H9 (cell line): ENCODE measurements around the gene GRIA4. TPM values are rescaled to one million over a fixed set of nuclear protein-coding genes. Genes with fewer than 3 reads are reported as not detected.

Experiments
- DNase-seq: peaks from one replicate; pipeline ENCODE4 v3.0.0-alpha.2; 2017
- H2AFZ ChIP-seq: one replicate; pipeline ENCODE4 v1.6.1; 2013; ENCODE audit warnings: mild to moderate bottlenecking, low read length, control low read depth, moderate library complexity
- H2AK5ac ChIP-seq: 2 replicates; pipeline ENCODE4 v1.6.1; 2013; ENCODE audit warnings: low read length, control low read depth, mixed read lengths; ENCODE audit not compliant: insufficient read length
- H2BK120ac ChIP-seq: one replicate; pipeline ENCODE4 v1.6.1; 2013; ENCODE audit warnings: low read depth, mild to moderate bottlenecking, low read length, control low read depth, inconsistent platforms; ENCODE audit not compliant: poor library complexity, severe bottlenecking
- H2BK12ac ChIP-seq: 2 replicates; pipeline ENCODE4 v1.6.1; 2013; ENCODE audit warnings: low read length, control low read depth, mixed read lengths, low read depth; ENCODE audit not compliant: insufficient read length
- H2BK15ac ChIP-seq: 2 replicates; pipeline ENCODE4 v1.6.1; 2013; ENCODE audit warnings: low read depth, low read length, control low read depth
- H2BK20ac ChIP-seq: one replicate; pipeline ENCODE4 v1.6.1; 2013; ENCODE audit warnings: low read depth, mild to moderate bottlenecking, low read length, control low read depth, inconsistent platforms; ENCODE audit not compliant: poor library complexity, severe bottlenecking
- H2BK5ac ChIP-seq: 2 replicates; pipeline ENCODE4 v1.6.1; 2013; ENCODE audit warnings: low read length, control low read depth, mixed read lengths; ENCODE audit not compliant: insufficient read length
- H3K14ac ChIP-seq: 2 replicates; pipeline ENCODE4 v1.6.1; 2013; ENCODE audit warnings: low read length, control low read depth; ENCODE audit not compliant: insufficient read depth
- H3K18ac ChIP-seq: 2 replicates; pipeline ENCODE4 v1.6.1; 2013; ENCODE audit warnings: low read depth, mild to moderate bottlenecking, mixed read lengths, low read length, control low read depth; ENCODE audit not compliant: insufficient read length
- H3K23ac ChIP-seq: 2 replicates; pipeline ENCODE4 v1.6.1; 2013; ENCODE audit warnings: low read length, control low read depth, mixed read lengths, low read depth; ENCODE audit not compliant: insufficient read length
- H3K23me2 ChIP-seq: 2 replicates; pipeline ENCODE4 v1.6.1; 2013; ENCODE audit warnings: low read depth, mild to moderate bottlenecking, mixed read lengths, low read length, control low read depth; ENCODE audit not compliant: insufficient read length, poor library complexity, severe bottlenecking
- H3K27ac ChIP-seq: 2 replicates; pipeline ENCODE4 v1.5.1; 2013; ENCODE audit warnings: low read length, control low read depth, mixed read lengths, low read depth; ENCODE audit not compliant: insufficient read length
- H3K27me3 ChIP-seq: 2 replicates; pipeline ENCODE4 v1.6.1; 2013; ENCODE audit warnings: low read length, control low read depth, inconsistent platforms; ENCODE audit not compliant: insufficient read depth
- H3K4ac ChIP-seq: 2 replicates; pipeline ENCODE4 v1.6.1; 2013; ENCODE audit warnings: low read depth, mild to moderate bottlenecking, control low read depth, inconsistent platforms, low read length, moderate library complexity
- H3K4me1 ChIP-seq: 2 replicates; pipeline ENCODE4 v1.6.1; 2013; ENCODE audit warnings: low read length, control low read depth, inconsistent platforms; ENCODE audit not compliant: insufficient read depth
- H3K4me2 ChIP-seq: 2 replicates; pipeline ENCODE4 v1.6.1; 2013; ENCODE audit warnings: low read length, control low read depth, mixed read lengths; ENCODE audit not compliant: insufficient read length, insufficient read depth
- H3K56ac ChIP-seq: 2 replicates; pipeline ENCODE4 v1.6.1; 2013; ENCODE audit warnings: low read depth, mild to moderate bottlenecking, mixed read lengths, low read length, control low read depth; ENCODE audit not compliant: insufficient read length
- H3K79me1 ChIP-seq: 2 replicates; pipeline ENCODE4 v1.6.1; 2013; ENCODE audit warnings: low read depth, mild to moderate bottlenecking, moderate library complexity, low read length, control low read depth, inconsistent platforms; ENCODE audit not compliant: insufficient read depth, poor library complexity, severe bottlenecking
- H3K79me2 ChIP-seq: 2 replicates; pipeline ENCODE4 v1.6.1; 2013; ENCODE audit warnings: low read length, control low read depth, inconsistent platforms; ENCODE audit not compliant: insufficient read depth
- H3K9ac ChIP-seq: 2 replicates; pipeline ENCODE4 v1.6.1; 2013; ENCODE audit warnings: low read length, control low read depth, mixed read lengths; ENCODE audit not compliant: insufficient read length; ENCODE audit errors: extremely low read depth
- H3K9me3 ChIP-seq: one replicate; pipeline ENCODE4 v1.6.1; 2013; ENCODE audit warnings: low read depth, low read length, inconsistent platforms; ENCODE audit not compliant: control insufficient read depth
- H3T11ph ChIP-seq: one replicate; pipeline ENCODE4 v1.6.1; 2013; ENCODE audit warnings: mild to moderate bottlenecking, low read length, control low read depth, inconsistent platforms
- H4K20me1 ChIP-seq: one replicate; pipeline ENCODE4 v1.6.1; 2013; ENCODE audit not compliant: control insufficient read depth, insufficient read length, insufficient read depth
- H4K5ac ChIP-seq: 2 replicates; pipeline ENCODE4 v1.6.1; 2013; ENCODE audit warnings: low read depth, mild to moderate bottlenecking, mixed read lengths, low read length, control low read depth; ENCODE audit not compliant: insufficient read length
- H4K8ac ChIP-seq: replicated peaks from 2 replicates; pipeline ENCODE4 v1.6.1; 2013; ENCODE audit warnings: low read length, control low read depth, mixed read lengths, low read depth; ENCODE audit not compliant: insufficient read length
- H4K91ac ChIP-seq: 2 replicates; pipeline ENCODE4 v1.6.1; 2013; ENCODE audit warnings: low read depth, mild to moderate bottlenecking, moderate library complexity, mixed read lengths, low read length, control low read depth; ENCODE audit not compliant: insufficient read length
- H3K27ac Mint-ChIP-seq, 3 experiments: 2 replicates in 2 of 3; 3 replicates in 1 of 3; pipeline ENCODE4 v1.8.0; 2020 to 2021; ENCODE audit warnings: mixed read lengths in 3 of 3, mild to moderate bottlenecking in 1 of 3, moderate library complexity in 1 of 3
- H3K27me3 Mint-ChIP-seq: 2 replicates; pipeline ENCODE4 v1.8.0; 2021; ENCODE audit warnings: low read depth, mild to moderate bottlenecking, moderate library complexity, mixed read lengths
- H3K36me3 Mint-ChIP-seq, 3 experiments: 2 replicates in 2 of 3; 3 replicates in 1 of 3; pipeline ENCODE4 v1.8.0; 2020 to 2021; ENCODE audit warnings: low read depth in 3 of 3, mixed read lengths in 3 of 3; ENCODE audit not compliant: insufficient read depth in 1 of 3
- H3K4me1 Mint-ChIP-seq, 2 experiments: 2 replicates each; pipeline ENCODE4 v1.8.0; 2020; ENCODE audit warnings: mixed read lengths in 2 of 2
- H3K4me3 Mint-ChIP-seq, 2 experiments: 2 replicates in 1 of 2; 3 replicates in 1 of 2; pipeline ENCODE4 v1.8.0; 2020 to 2021; ENCODE audit warnings: mild to moderate bottlenecking in 2 of 2, mixed read lengths in 2 of 2, moderate library complexity in 1 of 2
- H3K9me3 Mint-ChIP-seq, 2 experiments: 2 replicates in 1 of 2; 3 replicates in 1 of 2; pipeline ENCODE4 v1.8.0; 2020; ENCODE audit warnings: mild to moderate bottlenecking in 2 of 2, mixed read lengths in 2 of 2, moderate library complexity in 1 of 2
- CTCF ChIP-seq: fragments of 200-600 bp; sonication (generic); conservative IDR thresholded peaks from 3 replicates; pipeline ENCODE4 v1.8.0; 2021; ENCODE audit warnings: antibody characterized with exemption, mild to moderate bottlenecking
- WGBS: extraction: QIAGEN DNeasy Blood & Tissue Kit; methylation state at CpG from one replicate; pipeline ENCODE4 v1.1.7; 2013; ENCODE audit warnings: missing lambda C conversion rate, low lambda C conversion rate, mixed read lengths; ENCODE audit not compliant: insufficient read length; ENCODE audit errors: extremely low coverage; 5-methylcytosine and 5-hydroxymethylcytosine counted together
- total RNA-seq: library from RNA; stranded (reverse); gene quantifications from 2 replicates; pipeline ENCODE4 v1.2.1, GENCODE V29; 2021

The GRIA4 gene
- total RNA-seq, 1 experiment from 2014 or later, result 0.83 TPM

- no peak overlapping the region for H3K27ac Mint-ChIP-seq
- no peak overlapping the region for H4K5ac ChIP-seq
- no peak overlapping the region for H3K18ac ChIP-seq
- H3K23me2 ChIP-seq, result no peaks in the 10 kb centered on the region
- no peak overlapping the region for H3K27ac ChIP-seq
- DNase-seq, result no peak
- H2BK15ac ChIP-seq, result no peak overlapping the region
- H2AFZ ChIP-seq, result no peak overlapping the region
- H3K36me3 Mint-ChIP-seq, result no peaks in the 10 kb centered on the region; a peak in 2 of 7 replicates
- H2BK12ac ChIP-seq, result no peak overlapping the region
- no peaks in the 10 kb centered on the region for H3K9me3 ChIP-seq
- no peak overlapping the region for H2BK120ac ChIP-seq
- H2AK5ac ChIP-seq, result no peak overlapping the region
- H3K79me2 ChIP-seq, result no peaks in the 10 kb centered on the region
- no peak overlapping the region for H3K23ac ChIP-seq
- no peak overlapping the region for H4K8ac ChIP-seq
- no peaks in the 10 kb centered on the region for H3K27me3 ChIP-seq
- no peak overlapping the region for H2BK20ac ChIP-seq
- no peak overlapping the region for H3K14ac ChIP-seq
- H3K4me1 Mint-ChIP-seq, result peaks cover 9 to 14% of the 10 kb centered on the region in 2 experiments
- H3K27me3 Mint-ChIP-seq, result no peaks in the 10 kb centered on the region
- WGBS, result no CpG with 5 or more reads among the region's 1 CpG
- no peak overlapping the region for H3K4me2 ChIP-seq
- no peak overlapping the region for H3K9ac ChIP-seq
- no peak for TF ChIP-seq CTCF
- no peak overlapping the region for H4K91ac ChIP-seq
- no peak overlapping the region for H3K56ac ChIP-seq
- no peak overlapping the region for H3K4ac ChIP-seq
- no peaks in the 10 kb centered on the region for H3K79me1 ChIP-seq
- H3K9me3 Mint-ChIP-seq, result no peaks in the 10 kb centered on the region
- H2BK5ac ChIP-seq, result no peak overlapping the region
- H3K4me3 Mint-ChIP-seq, result no peak overlapping the region
- H3K4me1 ChIP-seq, result no peaks in the 10 kb centered on the region; the same call in none of the 2 replicates
- no peaks in the 10 kb centered on the region for H4K20me1 ChIP-seq
- no peak overlapping the region for H3T11ph ChIP-seq
Observed at GRCh38 chr11:105754716-105755115, 144.8 kb downstream of the GRIA4 start.
